HG03520 (cell line): ENCODE results near the gene HYAL1.
"Not testable (repeated sequence)": the region's sequence is repeated elsewhere in the genome, so short reads cannot be mapped to it uniquely, and the experiment has no call there.

Experiments
- ATAC-seq: cut with Tn5 transposase; IDR thresholded peaks from one replicate; pipeline ENCODE4 v1.9.1; 2021; ENCODE audit warnings: mild to moderate bottlenecking, moderate library complexity; ENCODE audit not compliant: unreplicated experiment

HYAL1 gene

DNA sequence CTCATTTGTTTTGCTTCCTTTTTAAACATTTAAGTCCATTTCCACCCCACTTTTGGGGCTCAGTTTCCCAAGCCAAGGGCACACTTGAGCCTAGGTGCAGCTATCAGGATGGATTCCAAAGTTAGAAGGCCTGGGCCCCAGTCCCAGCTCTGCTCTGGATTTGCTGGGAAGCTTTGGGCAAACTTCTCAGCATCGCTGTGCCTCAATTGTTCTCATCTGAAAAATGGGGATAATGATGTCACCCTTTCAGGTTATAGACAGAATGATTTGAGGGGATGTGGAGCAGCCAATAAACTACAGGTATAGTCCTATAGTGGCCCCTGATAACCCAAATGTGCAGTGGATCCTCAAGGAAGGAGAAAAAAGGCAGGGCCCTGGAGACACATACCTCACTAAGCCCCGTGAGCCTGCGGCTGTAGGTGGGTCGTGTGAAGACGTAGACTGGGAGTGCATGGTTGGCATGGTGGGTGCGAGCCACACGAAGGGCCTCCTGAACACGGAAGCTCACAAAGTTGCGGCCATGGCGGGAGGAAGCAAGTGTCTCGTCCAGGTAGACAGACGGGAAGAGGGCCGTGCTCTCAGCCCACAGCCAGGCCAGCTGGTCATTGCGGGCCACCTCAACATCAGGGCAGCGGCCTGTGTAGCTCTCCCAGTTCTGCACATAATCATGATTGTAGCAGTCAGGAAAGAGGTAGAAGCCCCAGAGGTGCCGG, 16.0 kb upstream of the HYAL1 start:
- no peak for ATAC-seq

- no peak for ATAC-seq
Measured at GRCh38 chr3:50318615-50319014, 15.2 kb upstream of the HYAL1 start.

GRCh38 chr3:50318163-50318562, 14.8 kb upstream of the HYAL1 start:
- ATAC-seq, result no peak

DNA sequence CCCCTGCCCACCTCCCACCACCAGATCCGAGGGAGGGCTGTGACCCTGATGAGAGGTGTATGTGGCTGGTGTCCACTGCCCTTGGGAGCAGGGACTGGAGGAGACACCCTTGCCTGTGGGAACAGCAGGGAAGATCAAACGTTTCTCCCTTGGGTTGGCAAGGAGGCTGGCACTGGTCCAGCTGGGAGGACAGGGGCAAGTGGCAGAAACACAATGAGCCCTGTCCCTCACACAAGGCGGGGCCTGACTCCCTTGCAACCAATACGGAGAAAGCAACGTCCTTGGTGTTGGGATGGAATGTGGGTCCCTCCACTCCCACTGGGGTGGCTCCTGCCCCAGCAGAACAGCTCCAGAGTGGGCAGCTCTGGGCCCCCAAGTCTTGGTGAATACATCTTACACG, 13.9 kb upstream of the HYAL1 start:
- ATAC-seq, result no peak

DNA sequence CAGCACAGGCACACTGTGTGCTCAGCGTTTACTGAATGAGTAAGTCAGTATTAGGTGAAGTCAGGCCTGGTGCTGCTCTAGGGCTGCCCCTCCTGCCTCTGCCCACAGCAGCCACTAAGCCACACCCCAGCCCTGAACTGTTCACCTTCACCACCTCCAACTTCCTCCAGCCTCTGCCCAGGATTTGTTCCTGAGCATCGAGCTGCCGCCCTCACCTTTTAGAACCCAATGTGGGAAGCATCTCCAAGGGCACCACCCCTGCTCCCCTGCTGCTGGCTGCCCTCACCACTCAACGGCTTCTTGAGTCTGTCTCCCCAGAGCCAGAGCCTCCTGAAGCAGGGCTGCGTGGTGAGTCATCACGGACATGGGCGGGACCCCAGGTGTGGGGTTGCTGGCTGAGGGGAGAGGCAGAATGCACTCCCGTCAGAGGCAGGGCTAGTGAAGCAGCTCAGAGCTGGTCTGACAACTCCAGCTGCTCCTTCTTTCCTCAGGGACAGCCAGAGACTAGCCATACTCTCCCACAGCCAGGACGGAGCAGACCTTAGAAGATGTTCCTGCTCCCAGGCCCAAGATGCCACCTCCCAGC, 13.4 kb upstream of the HYAL1 start:
- ATAC-seq, result no peak

- ATAC-seq, result no peak
Measured at GRCh38 chr3:50314816-50315215, 11.4 kb upstream of the HYAL1 start.

DNA sequence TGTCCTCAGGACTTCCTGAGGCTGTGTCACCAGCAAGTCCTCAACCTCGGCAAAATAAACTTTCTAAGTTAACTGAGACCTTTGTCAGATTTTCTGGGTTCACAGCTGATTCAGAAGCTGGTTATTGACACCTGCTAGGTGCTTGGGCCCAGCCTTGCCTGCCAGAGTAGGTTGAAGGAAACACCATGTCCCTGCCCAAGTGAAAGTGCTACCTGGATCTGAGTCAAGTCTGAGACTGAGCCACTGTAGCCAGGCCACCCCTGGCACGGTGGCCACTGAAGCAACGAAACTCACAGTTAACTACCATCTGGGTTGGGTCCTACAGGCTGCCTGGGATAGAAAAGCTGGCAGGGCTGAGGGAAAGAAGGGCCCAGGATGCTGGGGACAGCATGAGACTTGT, 11.0 kb upstream of the HYAL1 start:
- no peak for ATAC-seq

DNA sequence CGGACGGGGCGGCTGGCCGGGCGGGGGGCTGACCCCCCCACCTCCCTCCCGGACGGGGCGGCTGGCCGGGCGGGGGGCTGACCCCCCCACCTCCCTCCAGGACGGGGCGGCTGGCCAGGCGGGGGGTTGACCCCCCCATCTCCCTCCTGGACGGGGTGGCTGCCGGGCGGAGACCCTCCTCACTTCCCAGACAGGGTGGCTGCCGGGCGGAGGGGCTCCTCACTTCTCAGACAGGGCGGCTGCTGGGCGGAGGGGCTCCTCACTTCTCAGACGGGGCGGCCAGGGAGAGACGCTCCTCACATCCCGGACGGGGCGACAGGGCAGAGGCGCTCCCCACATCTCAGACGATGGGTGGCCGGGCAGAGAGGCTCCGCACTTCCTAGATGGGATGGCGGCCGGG, 8.7 kb upstream of the HYAL1 start:
- not testable (repeated sequence) for ATAC-seq

DNA sequence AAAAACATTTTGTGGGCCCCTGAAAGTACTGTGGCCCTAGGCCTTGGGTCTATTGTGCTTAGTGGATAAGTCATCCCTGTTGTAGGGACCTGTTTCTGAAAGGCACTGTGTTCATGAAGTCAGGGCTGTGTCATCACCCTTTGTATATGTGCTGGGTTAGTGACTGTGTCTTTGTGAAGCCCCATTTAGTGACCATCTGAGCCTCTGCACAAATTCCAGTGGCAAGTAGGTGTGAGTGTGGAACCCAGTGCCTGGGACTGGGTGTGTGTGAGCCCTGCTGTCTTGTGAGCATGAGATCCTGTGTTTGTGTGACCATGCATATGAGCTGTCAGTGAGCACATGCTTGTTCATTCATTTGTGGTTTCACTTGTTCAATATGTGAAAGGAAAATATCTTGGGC, 1.2 kb upstream of the HYAL1 start:
- ATAC-seq, result no peak

DNA sequence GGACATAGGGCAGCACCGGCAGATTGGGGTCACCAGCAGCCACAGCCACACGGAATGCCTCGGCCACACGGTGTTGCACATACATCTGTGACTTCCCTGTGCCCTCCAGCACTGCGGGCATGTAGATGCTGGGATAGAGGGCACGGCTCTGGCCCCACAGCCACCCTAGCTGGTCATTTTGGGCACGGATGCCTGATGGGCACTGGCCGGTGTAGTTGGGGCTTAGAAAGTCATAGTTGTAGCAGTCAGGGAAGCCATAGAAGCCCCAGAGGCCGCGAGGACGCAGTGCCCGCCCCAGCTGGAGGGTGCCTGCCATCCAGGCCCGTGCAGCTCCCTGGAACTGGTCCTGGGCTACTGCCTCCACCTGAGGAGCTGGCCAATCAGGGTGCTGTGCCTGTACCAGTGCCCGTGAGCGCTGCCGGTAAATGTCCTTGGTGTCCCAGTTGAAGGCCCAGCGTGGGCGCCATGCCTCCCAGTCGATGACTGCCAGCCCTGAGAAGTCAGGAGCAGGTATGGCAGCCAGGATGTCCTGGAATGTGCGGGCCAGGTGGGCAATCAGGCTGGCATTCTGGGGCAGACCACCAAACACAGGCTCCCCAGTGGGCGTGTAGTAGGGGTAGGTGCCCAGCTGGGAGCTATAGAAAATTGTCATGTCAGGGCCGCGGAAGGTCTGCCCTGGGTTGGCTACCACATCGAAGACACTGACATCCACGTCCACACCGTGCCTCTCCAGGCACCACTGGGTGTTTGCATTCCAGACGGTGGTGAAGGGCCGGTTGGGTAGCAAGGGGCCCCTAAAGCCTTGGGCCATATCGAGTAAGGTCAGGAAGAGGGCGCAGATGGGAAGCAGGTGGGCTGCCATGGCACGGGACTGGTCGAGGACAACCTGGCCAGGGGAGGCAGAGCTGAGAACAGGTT, 1.0 kb downstream of the HYAL1 start:
- no peak for ATAC-seq

- ATAC-seq, result no peak
Measured at GRCh38 chr3:50300681-50301254, 2.6 kb downstream of the HYAL1 start.

GRCh38 chr3:50299929-50300680, 3.3 kb downstream of the HYAL1 start:
- ATAC-seq, result no peak

DNA sequence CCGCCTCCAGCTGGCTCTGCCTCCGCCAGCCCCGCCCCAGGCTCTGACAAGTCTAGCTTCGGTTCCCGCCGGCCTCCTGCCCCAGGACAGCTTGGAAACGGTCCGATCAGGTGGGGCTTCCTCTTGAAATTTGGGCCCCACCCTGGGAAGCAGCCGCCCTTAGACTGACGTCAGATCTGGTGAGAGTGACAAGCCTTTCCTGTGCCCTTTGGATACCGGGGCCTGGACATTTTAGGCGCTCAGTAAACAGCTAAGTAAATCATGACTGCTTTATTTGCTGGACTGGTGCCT, 3.8 kb downstream of the HYAL1 start:
- ATAC-seq, result no peak

DNA sequence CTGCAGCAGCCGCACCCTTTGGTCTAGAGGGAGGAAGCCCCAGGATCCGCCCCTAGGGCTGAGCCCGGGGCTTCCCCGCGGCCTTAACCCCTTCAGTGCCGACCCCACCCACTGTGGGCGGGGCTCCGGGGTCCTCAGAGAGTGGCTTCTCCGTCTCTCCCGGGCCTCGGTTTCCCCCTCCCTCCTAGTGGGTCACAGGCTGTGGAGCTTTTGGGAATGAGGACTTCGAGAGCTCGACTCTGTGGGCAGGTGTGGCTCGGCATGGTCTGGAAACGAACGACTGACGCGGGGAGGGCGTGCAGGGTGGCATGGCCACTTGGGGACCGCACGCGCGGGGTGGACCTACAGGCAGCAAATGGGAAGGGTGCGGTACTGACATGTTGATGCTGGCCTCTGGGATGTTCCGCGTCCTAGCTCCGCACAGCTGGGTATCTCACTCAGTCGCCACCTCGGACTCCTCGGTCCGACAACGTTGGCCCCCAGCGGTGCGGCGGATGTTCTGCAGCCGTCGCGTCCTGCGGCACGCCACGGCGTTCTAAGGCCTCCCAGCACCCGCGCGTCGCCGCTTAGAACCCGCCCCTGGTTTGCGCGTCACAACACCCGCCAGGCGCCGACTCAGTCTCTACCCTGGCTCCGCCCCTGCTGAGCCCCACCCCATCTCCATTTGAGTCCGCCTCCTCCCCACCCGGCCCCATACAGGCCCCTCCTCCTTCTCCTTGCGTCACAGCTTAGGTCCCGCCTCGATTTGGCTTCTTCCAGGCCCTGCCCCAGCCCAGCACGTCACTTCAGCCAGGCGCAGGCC, 4.3 kb downstream of the HYAL1 start, which contains the start of the genes HYAL3 and NAA80:
TSS of gene HYAL3 (minus strand) at position 570 of the 802 bp plus-strand sequence. CDS start 3,803 bp downstream, outside the sequence.
TSS of gene NAA80 (minus strand) at position 570 of the 802 bp plus-strand sequence. CDS start 1,942 bp downstream, outside the sequence.
- ATAC-seq, result peak; percentile 79

- ATAC-seq, result no peak
Measured at GRCh38 chr3:50297896-50298725, 5.3 kb downstream of the HYAL1 start.

DNA sequence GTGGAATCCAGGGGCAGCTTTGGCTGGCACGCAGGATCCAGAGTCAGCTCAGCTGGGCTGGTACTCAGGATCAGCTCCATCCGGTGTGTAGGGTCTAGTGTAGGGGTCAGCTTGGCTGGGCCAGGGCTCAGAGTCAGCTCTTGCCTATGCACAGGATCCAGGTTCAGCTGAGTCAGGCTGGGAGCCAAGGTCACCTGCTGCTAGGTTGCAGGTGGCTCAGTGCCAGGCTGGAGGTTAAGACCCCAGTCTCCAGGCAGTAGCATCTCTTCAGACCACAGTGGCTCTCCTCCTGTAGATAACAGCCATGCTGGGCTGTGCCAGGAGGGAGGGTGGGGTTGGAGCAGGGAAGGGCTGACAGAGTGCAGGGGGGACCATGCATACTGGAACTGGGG, 6.0 kb downstream of the HYAL1 start:
- ATAC-seq, result no peak

GRCh38 chr3:50296721-50297383, 6.5 kb downstream of the HYAL1 start:
- no peak for ATAC-seq
